HG03432 (cell line): ENCODE data around the gene ANKRD11.
"Not testable (repeated sequence)": the region's sequence is repeated elsewhere in the genome, so short reads cannot be mapped to it uniquely, and the experiment has no call there.

ENCODE experiments used
- ATAC-seq: cut with Tn5 transposase; IDR thresholded peaks from one replicate; pipeline ENCODE4 v1.9.1; 2021; ENCODE audit warnings: mild to moderate bottlenecking, moderate library complexity; ENCODE audit not compliant: unreplicated experiment

The ANKRD11 gene

GRCh38 chr16:89273741-89274472 is 216.5 kb downstream of the ANKRD11 start:
- ATAC-seq: no peak

- ATAC-seq: no peak
These were observed 217.7 kb downstream of the ANKRD11 start for GRCh38 chr16:89272631-89273030.

- no peak for ATAC-seq
These were observed 219.6 kb downstream of the ANKRD11 start for GRCh38 chr16:89270666-89271345.

DNA sequence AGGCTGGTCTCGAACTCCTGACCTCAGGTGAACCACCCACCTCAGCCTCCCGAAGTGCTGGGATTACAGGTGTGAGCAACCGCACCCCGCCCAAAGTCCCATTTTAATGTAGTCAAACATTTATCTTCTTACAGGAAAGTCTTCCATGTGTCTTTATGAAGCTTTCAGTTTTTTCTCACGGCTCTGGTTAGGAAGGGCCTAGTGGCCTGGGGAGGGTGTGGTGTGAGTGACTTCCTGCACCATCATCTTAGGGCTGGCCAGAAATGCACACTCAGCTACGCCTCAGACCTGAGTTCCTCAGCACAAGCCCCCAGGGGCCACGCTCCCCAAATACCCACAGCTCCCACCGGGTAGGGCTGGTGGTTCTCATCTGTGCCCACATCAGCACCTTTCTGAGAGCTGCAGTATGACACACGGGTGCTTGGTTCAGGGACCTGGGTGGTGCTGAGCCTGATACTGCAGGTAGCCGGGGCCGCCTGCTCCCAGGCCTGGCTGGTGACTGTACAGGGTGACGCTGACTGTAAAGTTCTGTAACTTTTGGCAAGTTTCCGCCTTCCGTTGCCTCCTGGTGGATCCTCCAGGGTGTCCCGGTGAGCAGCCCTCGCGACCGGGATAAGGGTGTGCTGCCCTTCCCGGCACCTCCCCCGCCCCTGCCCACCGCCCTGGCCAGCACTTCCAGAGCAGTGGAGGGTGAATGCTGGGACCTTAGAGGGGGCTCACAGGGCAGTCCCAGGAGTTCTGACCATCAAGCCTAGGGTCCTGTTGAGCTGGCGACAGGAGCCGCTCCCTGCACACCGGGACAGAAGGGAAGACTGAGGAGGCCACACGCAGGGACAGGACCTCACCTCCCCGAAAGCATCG is 220.3 kb downstream of the ANKRD11 start:
- no peak for ATAC-seq

GRCh38 chr16:89268987-89269735 is 221.2 kb downstream of the ANKRD11 start:
- ATAC-seq: no peak

DNA sequence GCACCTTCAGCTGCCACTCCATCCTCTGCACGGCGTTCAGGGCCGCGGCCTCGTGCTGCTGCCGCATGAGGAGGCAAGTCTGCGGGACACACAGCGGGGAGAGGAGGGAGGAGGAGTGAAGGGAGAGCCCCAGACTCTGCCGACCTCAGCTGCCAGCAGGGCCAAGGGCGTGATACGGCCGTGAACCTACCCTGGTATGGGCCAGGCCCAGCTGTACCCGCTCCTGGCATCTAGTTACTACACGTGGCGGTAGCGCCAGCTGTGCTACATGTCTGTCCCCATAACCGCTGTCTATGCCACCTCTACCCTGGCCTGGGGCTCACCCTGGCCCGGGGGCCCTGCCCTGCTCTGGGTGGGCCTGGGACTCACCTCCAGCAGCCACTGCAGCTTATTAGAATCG is 221.8 kb downstream of the ANKRD11 start:
- ATAC-seq: no peak

DNA sequence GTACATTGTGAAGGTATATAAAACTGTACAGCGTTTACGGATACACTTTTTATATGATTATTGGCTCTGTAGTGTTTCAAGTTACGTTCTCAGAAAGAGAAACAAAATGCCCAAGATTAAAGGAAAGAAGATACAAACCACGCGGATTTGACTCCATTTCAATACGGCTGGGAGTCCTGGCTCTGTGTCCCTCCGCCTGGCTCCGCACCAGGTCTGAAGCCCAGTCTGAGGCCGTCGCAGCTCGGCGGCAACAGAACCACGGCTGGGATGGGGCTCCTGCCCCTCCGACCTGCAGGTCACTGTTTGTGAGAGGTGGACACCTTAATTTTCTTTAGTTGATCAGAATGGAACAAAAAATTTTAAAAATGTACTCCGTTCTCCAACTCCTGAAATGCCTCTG is 222.6 kb downstream of the ANKRD11 start:
- ATAC-seq: not testable (repeated sequence)

DNA sequence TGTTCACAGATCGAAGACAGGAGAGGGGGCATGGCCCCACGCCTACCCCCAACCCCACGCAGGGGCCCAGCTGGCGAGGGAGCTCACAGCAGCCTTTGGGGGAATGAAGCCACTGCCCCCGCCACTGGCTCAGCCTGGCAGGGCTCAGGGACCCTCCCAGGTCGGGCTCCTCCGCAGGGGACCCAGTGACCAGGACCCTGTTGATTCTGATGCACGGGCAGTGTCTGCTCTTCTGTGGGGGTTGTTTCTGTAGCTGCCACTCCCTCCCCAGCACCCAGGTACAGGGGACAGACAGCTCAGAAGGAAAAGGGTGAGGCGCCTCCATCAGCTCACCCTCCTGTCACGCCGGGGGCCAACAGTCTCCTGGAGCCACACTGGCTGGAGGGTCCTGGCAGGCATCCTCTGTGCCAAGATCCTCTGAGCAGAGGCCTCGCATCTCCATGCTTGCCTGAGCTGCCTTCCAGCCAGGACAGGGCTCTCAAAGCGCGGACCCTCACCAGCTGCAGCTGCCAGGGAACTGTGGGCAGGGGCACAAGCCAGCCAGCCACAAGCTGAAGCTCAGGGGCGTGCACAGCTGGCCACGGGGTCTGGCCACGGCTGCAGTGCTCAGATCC is 223.7 kb downstream of the ANKRD11 start:
- no peak for ATAC-seq

- ATAC-seq: no peak
These were observed 224.7 kb downstream of the ANKRD11 start for GRCh38 chr16:89265647-89266046.

- ATAC-seq: no peak
These were observed 225.4 kb downstream of the ANKRD11 start for GRCh38 chr16:89264800-89265550.

DNA sequence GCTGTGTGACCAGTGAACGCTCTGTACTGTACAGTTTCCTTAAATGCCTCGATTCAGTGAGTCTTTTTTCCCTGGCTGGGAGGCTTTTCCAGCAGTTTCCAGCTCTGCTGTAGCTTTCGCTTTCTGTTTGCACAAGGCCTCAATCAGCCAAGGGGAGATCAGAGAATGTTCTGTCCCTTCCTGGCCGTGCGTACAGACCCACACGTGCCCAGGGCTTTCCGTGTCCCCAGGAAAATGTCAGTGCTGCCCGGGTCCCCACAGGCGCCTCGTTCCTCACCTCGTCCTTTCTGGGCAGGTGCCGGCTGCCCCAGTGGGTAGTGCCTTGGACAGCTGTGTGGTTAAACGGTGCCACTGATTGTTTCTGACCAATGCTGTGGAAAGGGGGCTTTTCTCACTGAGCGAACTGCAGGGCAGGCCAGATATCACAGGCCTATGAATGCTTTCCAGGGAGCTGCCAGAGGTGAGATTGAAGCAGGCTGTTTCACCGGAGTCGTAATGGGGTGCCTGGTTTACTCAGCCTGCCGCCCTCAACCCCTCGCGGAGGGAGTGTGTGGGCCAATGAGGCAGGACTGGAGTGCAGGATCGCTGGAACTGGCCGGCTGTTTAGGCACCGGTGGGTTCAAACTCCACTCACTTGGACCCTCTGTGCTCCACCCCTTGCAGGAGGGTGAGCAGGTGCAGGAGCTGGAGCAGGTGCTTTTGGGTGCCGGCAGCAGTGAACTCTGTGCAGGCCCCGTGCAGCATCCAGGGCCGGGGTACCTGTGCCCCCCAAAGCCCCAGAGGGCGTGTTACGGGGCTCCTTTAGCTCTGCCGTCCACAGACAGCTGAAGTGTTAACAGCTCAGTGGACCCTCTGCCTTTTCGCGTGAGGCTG is 228.4 kb downstream of the ANKRD11 start:
- no peak for ATAC-seq

GRCh38 chr16:89259901-89260300 is 230.5 kb downstream of the ANKRD11 start:
- not testable (repeated sequence) for ATAC-seq

- no peak for ATAC-seq
These were observed 232.4 kb downstream of the ANKRD11 start for GRCh38 chr16:89257757-89258465.

DNA sequence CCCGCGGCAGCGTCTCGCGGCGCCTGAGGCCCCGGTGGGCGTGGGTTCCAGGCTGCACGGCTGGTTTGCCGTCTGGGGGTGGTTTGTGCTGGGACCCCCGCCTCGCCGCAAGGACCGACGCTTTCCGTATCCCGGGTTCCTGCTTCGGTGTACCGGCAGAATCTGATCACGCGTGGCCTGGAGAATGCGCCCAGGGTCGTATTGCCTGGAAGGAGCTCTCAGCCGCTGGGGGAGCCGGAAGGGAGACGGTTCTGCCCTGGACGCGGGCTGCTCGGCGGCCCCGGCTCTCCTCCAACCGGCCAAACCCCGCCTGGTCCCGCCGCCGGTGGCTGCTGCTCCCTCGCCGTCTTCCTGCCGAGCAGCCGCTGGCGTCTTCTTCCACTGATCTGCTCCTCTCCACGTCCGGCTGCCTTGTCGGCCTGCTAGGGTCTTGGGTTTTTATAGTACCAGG is 233.1 kb downstream of the ANKRD11 start:
- ATAC-seq: no peak

DNA sequence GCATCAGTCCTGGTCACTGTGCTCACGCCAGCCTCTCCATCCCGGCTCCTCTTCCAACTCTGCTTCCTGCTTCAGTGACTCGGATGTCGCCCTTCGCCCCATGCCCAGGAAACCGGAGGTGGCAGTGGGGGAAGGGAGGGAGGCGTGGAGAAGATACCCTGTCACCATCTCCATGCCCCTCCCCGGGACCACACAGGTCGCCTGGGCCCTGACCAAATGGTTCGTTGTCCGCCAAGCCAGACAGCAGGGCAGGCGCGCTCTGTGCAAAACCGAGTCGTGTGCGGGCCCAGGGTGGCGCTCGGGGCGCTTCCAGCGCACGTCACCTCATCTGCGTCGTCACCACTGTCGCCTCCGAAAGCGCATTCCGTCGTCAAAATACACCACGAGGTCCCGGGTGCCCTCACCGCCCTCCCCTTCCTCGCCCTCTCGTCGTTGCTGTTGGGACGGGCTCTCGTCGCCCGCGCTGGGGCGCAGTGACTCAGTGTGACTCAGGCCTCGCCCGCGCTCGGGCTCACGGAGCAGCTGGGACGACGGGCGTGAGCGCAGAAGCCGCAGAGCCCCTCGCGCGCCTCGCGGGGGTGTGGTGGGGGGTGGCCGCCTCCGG is 233.6 kb downstream of the ANKRD11 start:
- ATAC-seq: no peak

DNA sequence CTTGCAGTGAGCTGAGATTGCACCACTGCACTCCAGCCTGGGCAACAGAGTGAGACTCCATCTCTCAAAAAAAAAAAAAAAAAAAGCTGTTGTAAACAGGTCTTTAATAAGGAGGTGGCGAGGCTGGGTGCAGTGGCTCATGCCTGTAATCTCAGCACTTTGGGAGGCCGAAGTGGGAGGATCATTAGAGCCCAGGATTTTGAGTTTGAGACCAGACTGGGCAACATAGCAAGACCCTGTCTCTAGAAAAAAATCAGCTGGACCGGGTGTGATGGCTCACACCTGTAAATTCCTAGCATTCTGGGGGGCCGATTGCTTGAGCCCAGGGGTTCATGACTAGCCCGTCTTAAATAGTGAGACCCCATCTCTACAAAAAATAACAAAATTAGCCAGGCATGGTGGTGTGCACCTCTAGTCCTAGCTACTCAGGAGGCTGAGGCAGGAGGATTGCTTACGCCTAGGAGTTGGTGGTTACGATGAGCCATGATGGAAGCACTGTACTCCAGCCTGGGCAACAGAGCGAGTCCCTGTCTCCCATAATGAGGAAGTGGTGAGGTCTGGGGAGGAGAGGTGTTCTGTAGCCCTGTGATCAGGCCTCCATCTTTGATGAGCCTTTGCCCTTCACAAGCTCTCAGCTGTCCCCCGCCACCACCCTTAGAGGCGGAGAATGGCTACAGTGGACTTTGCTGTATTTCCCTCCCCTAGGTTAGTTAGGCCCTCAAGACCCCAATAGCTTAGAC is 236.6 kb downstream of the ANKRD11 start:
- ATAC-seq: no peak
